SHP77 (cell line): ENCODE data around the gene PSMB7.

Experiments
- DNase-seq, 2 experiments: peaks; one replicate each; lab custom pipeline; 2025; lab: John Stamatoyannopoulos, UW

The PSMB7 gene

GRCh38 chr9:124415102-124415851, at the start of gene PSMB7:
Gene PSMB7 (minus strand): TSS chr9:124415442. CDS start chr9:124415425, 17 bp downstream.
- peak; percentile 97 to 98 for DNase-seq

DNA sequence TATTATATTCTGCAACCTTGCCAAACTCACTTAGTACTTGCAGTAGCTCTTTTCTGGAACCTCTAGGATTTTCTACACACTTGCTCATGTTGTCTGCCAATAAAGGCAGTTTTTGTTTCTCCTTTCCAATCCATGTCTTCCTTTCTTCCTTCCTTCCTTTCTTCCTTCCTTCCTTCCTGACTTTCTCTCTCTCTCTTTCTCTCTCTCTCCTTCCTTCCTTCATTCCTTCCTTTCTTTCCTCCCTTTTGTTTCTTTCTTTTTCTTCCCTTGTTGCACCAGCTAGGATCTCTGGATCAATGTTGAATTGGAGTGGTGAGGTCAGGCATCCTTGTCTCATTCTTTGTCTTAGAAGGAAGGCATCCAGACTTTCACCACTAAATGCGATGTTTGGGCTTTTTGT, 47.5 kb upstream of the PSMB7 start:
- DNase-seq, result no peak

DNA sequence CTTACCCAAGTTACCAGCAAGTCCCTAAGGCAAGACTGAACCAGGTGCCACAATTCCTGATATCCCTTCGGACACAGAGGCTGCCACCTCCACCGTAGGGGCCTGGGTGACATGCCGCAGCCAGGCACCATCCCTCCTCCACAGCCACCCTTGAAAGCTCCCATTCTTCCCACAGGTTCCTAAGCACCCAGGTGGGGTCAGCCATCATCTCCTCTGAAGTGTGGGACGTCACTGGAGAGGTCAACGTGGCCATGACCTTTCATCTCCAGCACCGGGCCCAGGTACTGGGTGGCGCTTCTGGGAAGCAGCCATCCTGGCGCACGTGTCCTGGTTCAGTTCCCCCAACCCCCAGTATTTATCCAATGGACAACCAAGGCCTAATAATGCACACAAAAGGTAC, 43.2 kb upstream of the PSMB7 start:
- DNase-seq, result no peak

DNA sequence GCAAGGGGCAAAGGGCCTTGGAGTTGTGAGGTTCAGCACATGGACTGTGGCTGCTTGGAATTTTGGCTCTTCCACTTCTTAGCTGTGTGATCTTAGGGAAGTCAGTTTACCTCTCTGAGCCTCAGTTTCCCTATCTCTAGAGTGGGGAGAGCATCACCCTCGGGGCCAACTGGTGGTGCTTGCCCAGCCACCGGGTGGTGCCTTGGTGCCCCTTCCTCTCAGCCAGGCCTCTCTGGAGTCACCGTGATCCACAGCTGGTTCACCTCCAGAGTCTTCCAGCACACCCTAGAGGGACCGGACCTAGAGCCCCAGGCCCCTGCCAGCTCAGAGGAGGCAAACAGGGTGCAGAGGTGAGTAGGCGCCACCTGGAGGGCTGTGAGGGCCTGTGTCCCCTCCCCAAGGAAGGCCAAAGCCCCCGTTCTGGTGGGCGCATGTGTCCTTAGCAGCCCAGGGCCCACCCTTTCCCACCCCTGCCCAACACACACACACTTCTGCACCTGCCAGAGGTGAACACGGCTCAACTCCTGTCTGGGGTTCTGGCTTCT, 42.7 kb upstream of the PSMB7 start:
- no peak for DNase-seq

GRCh38 chr9:124457079-124457886, 42.0 kb upstream of the PSMB7 start:
- DNase-seq, result no peak

DNA sequence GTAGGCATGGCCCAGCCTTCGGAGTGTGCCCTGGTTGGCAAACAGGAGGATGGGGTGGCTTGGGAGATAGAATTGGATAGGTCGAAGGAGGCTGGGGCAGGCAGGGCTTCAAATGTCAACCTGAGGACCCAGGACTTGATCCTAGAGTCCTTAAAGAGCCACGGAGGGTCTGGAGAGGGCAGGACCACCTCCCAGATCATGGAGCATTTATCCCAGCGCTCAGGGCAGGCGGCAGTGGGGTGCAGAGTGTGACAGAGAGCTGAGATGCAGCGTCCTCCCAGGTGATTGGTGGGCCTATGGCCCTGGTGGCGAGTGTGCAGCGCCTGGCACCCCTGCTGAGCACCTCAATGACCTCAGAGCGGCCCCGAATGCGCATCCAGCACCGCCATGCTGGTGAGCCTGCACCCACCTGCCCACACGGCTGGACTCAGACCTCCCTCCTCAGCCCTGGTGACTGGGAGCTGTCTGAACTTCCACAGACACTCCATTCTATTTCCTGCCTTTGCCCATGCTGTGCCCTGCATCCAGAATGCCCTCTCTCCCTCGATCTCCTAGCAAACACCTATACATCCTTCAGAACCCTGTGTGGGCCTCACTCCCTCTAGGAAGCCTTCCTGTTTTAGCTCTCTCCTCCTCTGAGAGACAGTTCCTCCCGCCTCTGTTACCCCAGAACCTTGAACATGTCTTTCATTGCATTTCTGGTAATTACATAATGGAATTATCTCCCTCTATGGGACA, 41.3 kb upstream of the PSMB7 start:
- no peak for DNase-seq

GRCh38 chr9:124455820-124456219, 40.6 kb upstream of the PSMB7 start:
- DNase-seq, result no peak

- DNase-seq, result no peak
These were observed 39.7 kb upstream of the PSMB7 start for GRCh38 chr9:124454791-124455443.

DNA sequence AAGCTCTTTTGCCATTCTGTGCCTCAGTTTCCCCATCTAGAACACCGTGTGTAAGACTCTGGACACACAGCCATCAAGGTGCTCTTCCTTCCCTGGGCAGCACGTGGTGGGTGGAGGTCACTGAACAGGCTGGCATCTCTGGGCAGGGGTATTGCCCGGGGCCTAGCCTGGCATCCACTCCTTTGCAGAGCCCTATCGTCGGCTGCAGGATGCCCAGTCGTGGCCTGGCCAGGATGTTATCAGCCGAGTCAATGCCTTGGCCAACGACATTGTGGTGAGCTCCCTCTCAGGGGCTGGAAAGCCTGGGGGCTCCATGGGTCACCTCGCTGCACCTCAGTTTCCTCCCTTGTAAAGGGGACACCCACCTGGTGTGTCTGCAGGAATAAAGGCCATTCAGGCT, 39.1 kb upstream of the PSMB7 start:
- DNase-seq, result no peak

DNA sequence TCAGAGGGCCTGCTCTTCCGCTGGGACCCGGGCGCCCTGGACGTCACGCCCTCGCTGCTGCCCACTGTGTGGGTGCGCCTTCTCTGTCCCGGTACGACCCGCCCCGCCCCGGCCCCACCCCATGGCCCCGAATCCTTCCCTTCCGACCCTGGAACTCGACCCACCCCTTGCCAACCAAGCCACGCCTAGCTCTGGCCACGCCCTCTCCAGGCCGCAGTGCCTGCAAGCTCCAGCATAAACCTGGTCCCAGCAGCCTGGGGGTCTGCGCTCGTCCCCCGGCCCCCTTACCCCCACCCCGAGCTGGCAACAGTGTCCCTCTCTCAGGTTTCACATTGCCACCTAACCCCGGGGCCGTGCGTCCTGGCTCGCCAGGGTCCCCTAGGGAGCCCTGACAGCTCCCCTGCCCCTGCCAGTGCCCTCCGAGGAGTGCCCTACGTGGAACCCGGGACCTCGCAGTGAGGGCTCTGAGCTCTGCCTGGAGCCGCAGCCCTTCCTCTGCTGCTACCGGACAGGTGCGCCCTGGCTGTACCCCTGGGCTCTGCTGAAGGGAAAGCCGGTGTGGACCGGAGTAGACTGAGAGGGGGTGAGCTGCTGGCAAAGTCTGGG, 38.4 kb upstream of the PSMB7 start:
- DNase-seq, result no peak

GRCh38 chr9:124452841-124453585, 37.8 kb upstream of the PSMB7 start:
- no peak for DNase-seq

DNA sequence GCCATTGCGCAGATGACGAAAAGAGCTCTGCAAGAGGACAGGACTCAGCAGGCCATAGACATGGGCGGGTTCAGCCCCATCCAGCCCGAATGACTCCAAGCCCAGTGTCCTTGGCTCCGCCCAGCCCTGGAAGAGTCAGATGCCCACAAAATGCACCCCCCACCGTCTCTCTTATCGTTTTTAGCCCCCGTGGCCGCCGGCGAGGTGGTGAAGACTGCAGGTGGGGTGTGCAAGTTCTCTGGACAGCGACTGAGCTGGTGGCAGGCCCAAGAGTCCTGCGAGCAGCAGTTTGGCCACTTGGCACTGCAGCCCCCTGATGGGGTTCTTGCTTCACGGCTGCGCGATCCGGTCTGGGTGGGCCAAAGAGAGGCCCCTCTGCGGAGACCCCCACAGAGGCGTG, 37.1 kb upstream of the PSMB7 start:
- DNase-seq, result no peak

GRCh38 chr9:124450931-124451661, 35.9 kb upstream of the PSMB7 start:
- DNase-seq, result no peak

DNA sequence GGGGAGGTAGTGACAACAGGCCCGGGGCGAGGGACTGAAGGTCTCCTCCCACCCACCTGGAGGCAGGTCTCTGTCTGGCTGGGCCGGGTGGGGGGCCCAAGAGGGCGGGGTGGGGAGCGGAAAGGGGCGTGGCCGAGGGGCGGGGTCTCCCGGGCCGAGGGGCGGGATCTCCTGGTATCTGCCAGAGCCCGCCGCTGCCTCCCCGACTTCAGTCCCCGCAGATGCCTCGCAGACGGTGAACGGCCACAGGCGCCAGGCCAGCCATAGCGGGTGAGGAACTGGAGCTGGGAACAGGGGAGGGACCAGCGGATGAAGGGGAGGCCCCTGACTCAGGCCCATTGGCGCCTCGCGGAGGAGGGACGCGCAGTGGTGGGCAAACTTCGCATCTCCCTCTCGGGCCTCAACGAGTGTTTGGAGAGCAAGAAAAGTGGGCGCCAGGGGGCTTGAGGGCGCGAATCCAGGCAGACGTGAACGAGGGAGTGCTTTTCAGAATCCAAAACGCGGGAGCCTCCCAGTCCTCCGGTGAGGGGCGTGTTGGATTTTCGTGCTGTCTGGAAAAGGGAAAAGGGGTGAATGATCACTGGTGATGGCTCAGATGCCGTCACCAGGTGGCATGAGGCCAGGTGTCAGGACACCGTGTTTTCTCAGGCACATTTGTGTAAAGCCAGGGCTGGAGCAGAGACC, 35.1 kb upstream of the PSMB7 start, which contains the start of gene ADGRD2:
Gene ADGRD2, plus strand, starts transcription at position 211 of the 684 bp plus-strand sequence. CDS start 1,216 bp downstream, outside the sequence.
- DNase-seq, result peak; percentile 6 to 18

- no peak for DNase-seq
These were observed 34.3 kb upstream of the PSMB7 start for GRCh38 chr9:124449381-124450151.

DNA sequence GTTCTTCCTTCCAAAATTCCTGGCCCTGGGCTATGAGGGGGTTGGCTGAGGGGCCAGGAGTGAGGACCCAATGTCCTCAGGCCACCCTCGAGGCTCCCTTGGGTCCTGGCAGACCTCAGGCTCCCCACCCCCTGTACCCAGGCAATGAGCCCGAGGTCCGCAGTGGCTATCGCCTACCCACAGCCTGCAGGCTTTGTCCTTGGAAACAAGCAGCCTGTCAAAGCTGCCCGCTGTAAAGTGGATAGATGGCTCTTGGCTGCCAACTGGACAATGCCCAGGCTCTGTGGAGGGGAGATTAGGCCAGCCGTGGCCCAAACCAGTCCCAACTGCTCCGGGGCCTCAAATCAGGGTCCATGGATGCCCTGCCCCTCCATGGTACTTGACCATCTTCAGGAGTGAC, 32.8 kb upstream of the PSMB7 start:
- no peak for DNase-seq

- no peak for DNase-seq
These were observed 32.0 kb upstream of the PSMB7 start for GRCh38 chr9:124447297-124447661.

DNA sequence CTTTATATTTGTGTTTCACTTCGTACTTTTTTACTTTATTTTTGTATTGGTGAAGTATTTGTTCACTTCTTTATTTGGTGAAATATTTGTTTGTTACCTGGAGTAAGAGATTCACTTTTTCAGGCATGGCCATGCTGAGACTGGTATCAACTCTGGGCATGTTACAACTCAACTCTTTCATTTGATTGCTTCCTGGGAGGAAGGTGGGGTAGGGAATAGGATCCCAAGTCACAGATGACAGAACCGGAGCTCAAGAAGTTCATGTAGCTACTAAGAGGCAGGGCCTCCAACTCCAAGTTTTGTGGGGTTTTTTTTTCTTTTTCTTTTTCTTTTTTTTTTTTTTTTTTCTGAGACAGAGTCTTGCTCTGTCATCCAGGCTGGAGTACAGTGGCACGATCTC, 28.9 kb upstream of the PSMB7 start:
- no peak for DNase-seq

DNA sequence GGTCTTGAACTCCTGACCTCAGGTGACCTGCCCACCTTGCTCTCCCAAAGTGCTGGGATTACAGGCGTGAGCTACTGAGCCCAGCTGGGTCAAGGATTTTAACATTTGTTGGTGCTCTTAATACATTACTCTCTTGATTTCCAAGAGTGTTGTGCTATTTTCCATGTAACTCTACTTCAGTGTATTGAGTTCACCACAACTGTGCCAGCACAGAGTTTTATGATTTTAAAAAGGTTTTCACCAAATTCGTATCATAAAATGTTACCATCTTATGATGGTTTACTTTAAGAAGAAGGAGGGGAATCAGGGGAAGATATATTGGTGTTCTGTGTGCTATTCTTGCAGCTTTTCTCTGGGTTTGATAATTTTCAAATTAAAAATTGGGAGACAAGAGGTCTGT, 28.4 kb upstream of the PSMB7 start:
- DNase-seq, result no peak
